Uterus (tissue), 4 donors: ENCODE data around the gene DNAJC30. TPM values are rescaled to one million over a fixed set of nuclear protein-coding genes. Genes with fewer than 3 reads are reported as not detected.

Experiments used
- DNase-seq, 2 donors: peaks; one replicate each; pipeline ENCODE4 v3.0.0-alpha.2; 2019 to 2020
- H3K27ac ChIP-seq, 2 donors: fragments of 200-600 bp; sonication (generic); 1 replicate in 1 of 2; 2 replicates in 1 of 2; pipeline ENCODE4 v1.5.1; 2016 to 2018
- H3K27me3 ChIP-seq, 2 donors: fragments of 200-600 bp; sonication (generic); one replicate each; pipeline ENCODE4 v1.5.1; 2018 to 2019; ENCODE audit warnings: control low read depth in 1 of 2
- H3K36me3 ChIP-seq, 2 donors: fragments of 200-600 bp; sonication (generic); one replicate each; pipeline ENCODE4 v1.5.1; 2019; ENCODE audit warnings: control low read depth in 1 of 2
- H3K4me1 ChIP-seq, 2 donors: fragments of 200-600 bp; sonication (generic); one replicate each; pipeline ENCODE4 v1.5.1; 2018 to 2019; ENCODE audit warnings: control low read depth in 1 of 2
- H3K4me3 ChIP-seq, 2 donors: fragments of 200-600 bp; sonication (generic); 1 replicate in 1 of 2; 2 replicates in 1 of 2; pipeline ENCODE4 v1.5.1; 2018 to 2019; ENCODE audit warnings: mild to moderate bottlenecking in 1 of 2
- H3K9me3 ChIP-seq, 2 donors: fragments of 200-600 bp; sonication (generic); one replicate each; pipeline ENCODE4 v1.5.1; 2019; ENCODE audit warnings: control low read depth in 1 of 2
- CTCF ChIP-seq, 4 experiments: fragments of 200-600 bp in 2 of 4; fragments of 450-650 bp in 2 of 4; sonication (generic) in 2 of 4; IDR thresholded peaks; one replicate each; pipeline ENCODE4 v1.5.1; 2016 to 2019; ENCODE audit warnings: antibody characterized with exemption in 4 of 4, mild to moderate bottlenecking in 2 of 4, moderate library complexity in 1 of 4
- POLR2A ChIP-seq, 2 donors: fragments of 450-650 bp; IDR thresholded peaks; one replicate each; pipeline ENCODE4 v1.6.1; 2016; ENCODE audit warnings: antibody characterized with exemption in 2 of 2, mild to moderate bottlenecking in 1 of 2, moderate library complexity in 1 of 2
- intact Hi-C: fragments of 100-400 bp; cut with DNase I; formaldehyde crosslinking; loops from one replicate; pipeline ENCODE4 v1.15.1; 2023; ENCODE audit warnings: low total_unique reads
- total RNA-seq, 4 donors: library from RNA; depleted of rRNA in 3 of 4; stranded (reverse); fragments of >200 nt in 3 of 4; gene quantifications; one replicate each; pipeline versions ENCODE4 v1.1.0 to v1.2.4, GENCODE V29; 2014 to 2023
- donor health status: DM: yes; HTN: yes; CAD: no.

DNAJC30 gene
- total RNA-seq, 4 donors from 2014 or later = 0.29 to 14.1 (median 3.3) TPM

GRCh38 chr7:73708961-73709549, 25.8 kb upstream of the DNAJC30 start:
- H3K4me1 ChIP-seq = peaks cover 6 to 13% of the 10 kb centered on the region in 2 donors
- no peak for TF ChIP-seq POLR2A (IDR thresholded peaks at IDR 0.05)
- TF ChIP-seq CTCF (IDR thresholded peaks at IDR 0.05) = no peak
- no peak overlapping the region for H3K27ac ChIP-seq
- H3K9me3 ChIP-seq = no peaks in the 10 kb centered on the region
- DNase-seq = no peak
- H3K36me3 ChIP-seq = no peaks in the 10 kb centered on the region
- intact Hi-C loops = no loop called here
- H3K4me3 ChIP-seq = no peak overlapping the region
- H3K27me3 ChIP-seq = no peaks in the 10 kb centered on the region

- H3K27me3 ChIP-seq = no peaks in the 10 kb centered on the region
- TF ChIP-seq CTCF (IDR thresholded peaks at IDR 0.05) (no peak), POLR2A (IDR thresholded peaks at IDR 0.05) (no peak)
- H3K4me1 ChIP-seq = peaks cover 6 to 14% of the 10 kb centered on the region in 2 donors
- H3K4me3 ChIP-seq = no peak overlapping the region
- DNase-seq = no peak
- no peaks in the 10 kb centered on the region for H3K36me3 ChIP-seq
- H3K27ac ChIP-seq = no peak overlapping the region
- no peaks in the 10 kb centered on the region for H3K9me3 ChIP-seq
- intact Hi-C loops = no loop called here
These were observed 23.9 kb upstream of the DNAJC30 start for GRCh38 chr7:73707045-73707631.

DNA sequence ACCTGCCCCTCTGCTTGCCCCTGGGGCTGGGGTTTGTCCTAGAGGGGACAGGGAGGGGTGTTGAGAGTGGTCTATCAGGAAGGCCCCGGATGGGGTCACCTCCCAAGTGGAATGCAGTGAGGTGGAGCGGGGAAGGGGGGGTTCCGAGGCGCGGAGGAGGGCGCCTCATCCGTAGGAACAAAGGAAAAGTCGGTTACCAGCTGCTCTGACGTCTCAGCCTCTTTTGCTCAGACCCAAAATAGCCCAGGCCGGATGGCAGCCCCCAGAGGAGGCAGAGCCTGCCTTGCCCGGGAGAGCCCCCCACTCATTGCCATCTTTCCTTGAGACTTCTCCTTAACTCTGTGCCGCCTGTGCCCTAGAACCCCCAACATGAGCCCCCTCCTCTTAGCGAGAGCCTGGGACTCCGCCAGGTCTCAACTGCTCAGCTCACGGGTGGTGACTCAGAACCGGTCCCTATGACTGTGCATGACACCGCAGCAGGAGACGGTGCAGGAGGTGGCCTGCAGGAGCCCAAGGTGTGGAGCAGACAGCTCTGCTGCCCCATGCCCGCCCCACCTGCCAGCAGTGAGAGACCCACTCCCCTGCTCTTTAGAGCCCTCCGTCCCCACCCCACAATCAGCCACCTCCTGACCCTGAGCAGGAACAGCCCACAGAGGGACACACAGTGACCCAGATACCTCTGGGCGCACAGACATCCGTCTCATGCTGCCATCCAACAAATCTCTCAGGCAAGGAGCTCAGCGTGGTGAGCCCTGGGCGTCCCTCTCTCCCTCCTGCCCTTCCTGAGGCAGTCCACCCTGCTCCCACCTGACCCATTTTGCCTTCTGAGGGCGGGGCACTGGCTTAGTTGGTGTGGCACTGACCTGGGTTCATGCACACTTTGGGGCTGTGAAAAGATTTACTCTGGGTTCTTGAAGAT, 23.1 kb upstream of the DNAJC30 start:
- peaks cover 6 to 14% of the 10 kb centered on the region in 2 donors for H3K4me1 ChIP-seq
- H3K36me3 ChIP-seq = no peaks in the 10 kb centered on the region
- H3K27me3 ChIP-seq = no peaks in the 10 kb centered on the region
- no peak overlapping the region for H3K4me3 ChIP-seq
- H3K27ac ChIP-seq = peak overlapping the region; percentile 72 to 76
- no peak for DNase-seq
- H3K9me3 ChIP-seq = no peaks in the 10 kb centered on the region
- intact Hi-C loops = no loop called here
- no peak for TF ChIP-seq POLR2A (IDR thresholded peaks at IDR 0.05)
- no peak for TF ChIP-seq CTCF (IDR thresholded peaks at IDR 0.05)

GRCh38 chr7:73705551-73705920, 22.3 kb upstream of the DNAJC30 start:
- no peaks in the 10 kb centered on the region for H3K9me3 ChIP-seq
- TF ChIP-seq POLR2A (IDR thresholded peaks at IDR 0.05) (no peak), CTCF (IDR thresholded peaks at IDR 0.05) (no peak)

More at GRCh38 chr7:73705551-73705920, 22.3 kb upstream of the DNAJC30 start:
- peaks cover 6 to 14% of the 10 kb centered on the region in 2 donors for H3K4me1 ChIP-seq
- no peaks in the 10 kb centered on the region for H3K27me3 ChIP-seq
- intact Hi-C loops = no loop called here
- H3K36me3 ChIP-seq = no peaks in the 10 kb centered on the region
- DNase-seq = no peak
- H3K27ac ChIP-seq = peak overlapping the region; percentile 72 to 76
- H3K4me3 ChIP-seq = no peak overlapping the region
